Skeletal muscle tissue (tissue), 4 donors: Measurements from ENCODE around the gene POLR1A. TPM values are rescaled to one million over a fixed set of nuclear protein-coding genes. Genes with fewer than 3 reads are reported as not detected.
A peak's percentile ranks its signal among the peaks of the same experiment; 100 is the strongest.

Source experiments
- H3K27ac ChIP-seq: one replicate; pipeline ENCODE4 v1.7.0; 2013; ENCODE audit warnings: mild to moderate bottlenecking, low read depth, low read length, inconsistent platforms
- H3K27me3 ChIP-seq, 3 donors: one replicate each; pipeline ENCODE4 v1.7.0; 2013; ENCODE audit warnings: low read length in 3 of 3; ENCODE audit not compliant: control insufficient read depth in 3 of 3, insufficient read depth in 3 of 3
- H3K36me3 ChIP-seq, 3 donors: one replicate each; pipeline ENCODE4 v1.7.0; 2013; ENCODE audit warnings: low read length in 3 of 3; ENCODE audit not compliant: control insufficient read depth in 3 of 3, insufficient read depth in 3 of 3
- H3K4me1 ChIP-seq, 3 donors: one replicate each; pipeline ENCODE4 v1.7.0; 2013; ENCODE audit warnings: low read length in 3 of 3, mild to moderate bottlenecking in 3 of 3; ENCODE audit not compliant: control insufficient read depth in 3 of 3, insufficient read depth in 3 of 3
- H3K4me3 ChIP-seq, 3 donors: one replicate each; pipeline ENCODE4 v1.7.0; 2013; ENCODE audit warnings: low read length in 3 of 3
- H3K9ac ChIP-seq, 3 donors: one replicate each; pipeline ENCODE4 v1.7.0; 2013; ENCODE audit warnings: low read length in 3 of 3, mild to moderate bottlenecking in 3 of 3, moderate library complexity in 2 of 3, low read depth in 1 of 3
- H3K9me3 ChIP-seq, 3 donors: one replicate each; pipeline ENCODE4 v1.7.0; 2013; ENCODE audit warnings: low read length in 3 of 3; ENCODE audit not compliant: control insufficient read depth in 3 of 3
- total RNA-seq: library from RNA; depleted of rRNA; stranded (reverse); fragments of >200 nt; gene quantifications from one replicate; pipeline ENCODE4 v1.2.3, GENCODE V29; 2014
- donor health status: Osteomylitis.

The POLR1A gene
- total RNA-seq, result 13.6 TPM

- peak within 1 kb of the TSS; percentile 81 for H3K27ac ChIP-seq
Measured at GRCh38 chr2:86105252-86105968, at the start of gene POLR1A. TSS of gene POLR1A (minus strand) at chr2:86105886. CDS start at chr2:86105776, 110 bp downstream.

GRCh38 chr2:86150502-86150901 is 44.8 kb upstream of the POLR1A start:
- H3K36me3 ChIP-seq, result peaks cover 49 to 65% (median 64%) of the 10 kb centered on the region in 3 donors
- no peaks in the 10 kb centered on the region for H3K27me3 ChIP-seq
- no peak overlapping the region for H3K27ac ChIP-seq
- H3K9ac ChIP-seq, result no peak overlapping the region
- H3K4me3 ChIP-seq, result no peak overlapping the region
- H3K4me1 ChIP-seq, result no peaks in the 10 kb centered on the region
- H3K9me3 ChIP-seq, result no peaks in the 10 kb centered on the region

More at GRCh38 chr2:86105252-86105968, at the start of gene POLR1A:
- H3K27me3 ChIP-seq, result no peaks in the 10 kb centered on the region
- H3K9ac ChIP-seq, result peak within 1 kb of the TSS; percentile 85 to 96 (median 94)
- peak within 1 kb of the TSS; percentile 90 to 98 (median 92) for H3K4me3 ChIP-seq
- H3K4me1 ChIP-seq, result peaks cover 19 to 38% (median 27%) of the 10 kb centered on the region in 3 donors
- H3K9me3 ChIP-seq, result no peaks in the 10 kb centered on the region
- peaks cover 6 to 15% (median 8%) of the 10 kb centered on the region in 3 donors for H3K36me3 ChIP-seq

- Histone ChIP-seq H3K4me3 (no peak overlapping the region), H3K9me3 (no peaks in the 10 kb centered on the region), H3K27ac (no peak overlapping the region), H3K4me1 (no peaks in the 10 kb centered on the region), H3K27me3 (no peaks in the 10 kb centered on the region), H3K9ac (no peak overlapping the region), H3K36me3 (peaks cover 58 to 79% (median 78%) of the 10 kb centered on the region in 3 donors)
Measured at GRCh38 chr2:86147793-86148192, 42.1 kb upstream of the POLR1A start.

GRCh38 chr2:86143926-86144685 is 38.4 kb upstream of the POLR1A start:
- Histone ChIP-seq H3K9ac (no peak overlapping the region), H3K36me3 (peaks cover 50 to 82% (median 82%) of the 10 kb centered on the region in 3 donors), H3K27ac (no peak overlapping the region), H3K4me1 (peaks cover 0 to 5% (median 4%) of the 10 kb centered on the region in 3 donors), H3K4me3 (no peak overlapping the region), H3K27me3 (no peaks in the 10 kb centered on the region), H3K9me3 (no peaks in the 10 kb centered on the region)

GRCh38 chr2:86143307-86143706 is 37.6 kb upstream of the POLR1A start:
- Histone ChIP-seq H3K4me3 (no peak overlapping the region), H3K36me3 (peaks cover 51 to 82% (median 81%) of the 10 kb centered on the region in 3 donors), H3K9me3 (no peaks in the 10 kb centered on the region), H3K27ac (no peak overlapping the region), H3K9ac (no peak overlapping the region), H3K27me3 (no peaks in the 10 kb centered on the region), H3K4me1 (peaks cover 0 to 5% (median 4%) of the 10 kb centered on the region in 3 donors)

GRCh38 chr2:86142436-86143257 is 37.0 kb upstream of the POLR1A start:
- Histone ChIP-seq H3K4me3 (no peak overlapping the region), H3K36me3 (peaks cover 53 to 83% (median 82%) of the 10 kb centered on the region in 3 donors), H3K4me1 (peaks cover 0 to 5% (median 4%) of the 10 kb centered on the region in 3 donors), H3K9me3 (no peaks in the 10 kb centered on the region), H3K27ac (no peak overlapping the region), H3K27me3 (no peaks in the 10 kb centered on the region), H3K9ac (no peak overlapping the region)

- Histone ChIP-seq H3K4me3 (no peak overlapping the region), H3K27me3 (no peaks in the 10 kb centered on the region), H3K4me1 (peaks cover 0 to 5% (median 4%) of the 10 kb centered on the region in 3 donors), H3K36me3 (peaks cover 60 to 86% (median 85%) of the 10 kb centered on the region in 3 donors), H3K9me3 (no peaks in the 10 kb centered on the region), H3K9ac (no peak overlapping the region), H3K27ac (peak overlapping the region; percentile 50)
Measured at GRCh38 chr2:86140969-86141392, 35.3 kb upstream of the POLR1A start.

- no peak overlapping the region for H3K4me3 ChIP-seq
- H3K27ac ChIP-seq, result no peak overlapping the region
- H3K36me3 ChIP-seq, result peaks cover 63 to 86% (median 85%) of the 10 kb centered on the region in 3 donors
- no peaks in the 10 kb centered on the region for H3K9me3 ChIP-seq
- H3K27me3 ChIP-seq, result no peaks in the 10 kb centered on the region
- peaks cover 0 to 5% (median 4%) of the 10 kb centered on the region in 3 donors for H3K4me1 ChIP-seq
- no peak overlapping the region for H3K9ac ChIP-seq
Measured at GRCh38 chr2:86139981-86140380, 34.3 kb upstream of the POLR1A start.

- no peak overlapping the region for H3K27ac ChIP-seq
- H3K9ac ChIP-seq, result no peak overlapping the region
- H3K36me3 ChIP-seq, result peaks cover 62 to 87% (median 85%) of the 10 kb centered on the region in 3 donors
- H3K27me3 ChIP-seq, result no peaks in the 10 kb centered on the region
- H3K4me3 ChIP-seq, result no peak overlapping the region
- H3K9me3 ChIP-seq, result no peaks in the 10 kb centered on the region
- H3K4me1 ChIP-seq, result peaks cover 0 to 5% (median 4%) of the 10 kb centered on the region in 3 donors
Measured at GRCh38 chr2:86138736-86139625, 33.3 kb upstream of the POLR1A start.
